ENCODE data around the gene NACC2. TPM values are rescaled to one million over a fixed set of nuclear protein-coding genes. Genes with fewer than 3 reads are reported as not detected.

NACC2 gene
- total and polyA plus RNA-seq, 2 donors (not counting 3 experiments of a cell fraction or from before 2014, with no cell fraction given), result 15.8 to 27.1 TPM

DNA sequence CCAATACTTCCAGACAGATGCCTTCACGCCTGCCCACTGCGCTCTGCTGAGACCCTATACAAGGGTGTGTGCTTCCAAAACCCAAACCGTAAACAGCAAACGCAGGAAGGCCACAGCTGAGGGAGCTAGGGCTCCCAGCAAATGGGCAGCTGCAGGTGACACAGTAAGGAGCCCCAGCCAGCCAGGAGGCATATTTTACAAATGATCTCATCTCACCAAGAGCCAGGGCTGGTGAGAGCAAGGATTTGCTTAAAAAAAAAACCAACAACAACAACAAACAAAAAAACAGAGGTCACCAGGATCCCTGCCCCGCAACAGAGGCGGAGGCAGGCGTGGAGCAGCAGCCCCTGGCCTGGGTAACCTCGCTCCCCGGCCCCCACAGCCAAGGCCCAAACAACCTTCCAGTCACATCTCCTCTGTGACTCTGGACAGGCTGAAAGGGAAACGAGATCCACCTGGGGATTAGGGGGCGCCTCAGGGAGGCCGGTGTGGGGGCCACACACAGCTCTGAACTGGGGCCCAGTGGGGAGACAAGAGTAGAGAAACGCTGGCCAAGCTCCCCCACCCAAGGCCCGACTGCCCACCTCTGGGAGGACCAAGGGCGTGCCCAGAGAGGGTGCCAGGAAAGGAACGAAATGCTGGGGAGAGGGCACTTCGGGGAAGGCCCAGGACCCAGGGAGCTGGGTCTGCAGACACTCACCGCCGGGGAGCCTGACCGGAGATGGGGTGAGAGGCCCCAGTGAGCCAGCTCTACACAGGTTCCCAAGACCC lies 3.3 kb downstream of the NACC2 start:
- no peaks in the 10 kb centered on the region for H4K20me1 ChIP-seq (replicated peaks; ENCODE audit: control insufficient read depth, extremely low read depth, insufficient read depth, low read length)
- DNase-seq (ENCODE audit: low read depth, low spot score), result no peak

More for the DNA sequence above, 3.3 kb downstream of the NACC2 start:
- no peaks in the 10 kb centered on the region for H3K27me3 ChIP-seq (ENCODE audit: control insufficient read depth in 2 of 2, insufficient read depth in 2 of 2, low read length in 2 of 2)
- H3K36me3 ChIP-seq (ENCODE audit: control insufficient read depth in 2 of 2, extremely low read depth in 1 of 2, insufficient read depth in 2 of 2, low read length in 2 of 2), result no peaks in the 10 kb centered on the region
- H3K9me1 ChIP-seq (replicated peaks; ENCODE audit: control insufficient read depth, extremely low read depth, insufficient read depth, low read length), result no peaks in the 10 kb centered on the region
- H3K4me2 ChIP-seq (ENCODE audit: insufficient read depth, low read length), result no peak overlapping the region
- H3K27ac ChIP-seq (ENCODE audit: insufficient read depth, low read depth, low read length), result no peak overlapping the region
- intact Hi-C loops (cut with micrococcal nuclease) (loop anchor here (5.0 kb wide), 1 partner anchor 1649 kb away; no protein-coding TSS in a partner anchor), dilution Hi-C loops (cut with MboI; ENCODE audit: extremely low pct_ligation_motif_present, low sequenced_read_pairs) (no loop called here)
- no peak overlapping the region for H3K9ac ChIP-seq (replicated peaks; ENCODE audit: extremely low read depth, insufficient read depth, low read length)
- no peak for FAIRE-seq
- ChIA-PET CTCF (interaction anchor here (0.7 to 4.4 kb wide), 3 partner anchors 10 to 124 kb away, joined by 5 to 148 read pairs (median 44); partner anchors contain the start of gene TMEM250), POLR2A (no interaction called here)
- no peaks in the 10 kb centered on the region for H3K9me3 ChIP-seq (replicated peaks; ENCODE audit: control insufficient read depth, insufficient read depth, low read length)
- BruUV-seq (replicated peaks), result no TSS peak
- H2AFZ ChIP-seq (ENCODE audit: low read depth, low read length), result no peak overlapping the region
- no peak overlapping the region for H3K4me3 ChIP-seq (replicated peaks in 1 of 3; ENCODE audit: insufficient read depth in 1 of 3, low read depth in 1 of 3, low read length in 3 of 3)
- TF ChIP-seq EZH2 (IDR thresholded peaks at IDR 0.05; ENCODE audit: borderline replicate concordance, low read depth, low read length, severe bottlenecking), result no peak
- TF ChIP-seq GATA2 (IDR thresholded peaks at IDR 0.05; ENCODE audit: insufficient read depth, insufficient read length, low read depth, low read length), result no peak
- no peak for TF ChIP-seq POLR2AphosphoS5 (IDR thresholded peaks at IDR 0.05; ENCODE audit: insufficient read depth, low read depth, low read length)
- TF ChIP-seq, protein P1, sequence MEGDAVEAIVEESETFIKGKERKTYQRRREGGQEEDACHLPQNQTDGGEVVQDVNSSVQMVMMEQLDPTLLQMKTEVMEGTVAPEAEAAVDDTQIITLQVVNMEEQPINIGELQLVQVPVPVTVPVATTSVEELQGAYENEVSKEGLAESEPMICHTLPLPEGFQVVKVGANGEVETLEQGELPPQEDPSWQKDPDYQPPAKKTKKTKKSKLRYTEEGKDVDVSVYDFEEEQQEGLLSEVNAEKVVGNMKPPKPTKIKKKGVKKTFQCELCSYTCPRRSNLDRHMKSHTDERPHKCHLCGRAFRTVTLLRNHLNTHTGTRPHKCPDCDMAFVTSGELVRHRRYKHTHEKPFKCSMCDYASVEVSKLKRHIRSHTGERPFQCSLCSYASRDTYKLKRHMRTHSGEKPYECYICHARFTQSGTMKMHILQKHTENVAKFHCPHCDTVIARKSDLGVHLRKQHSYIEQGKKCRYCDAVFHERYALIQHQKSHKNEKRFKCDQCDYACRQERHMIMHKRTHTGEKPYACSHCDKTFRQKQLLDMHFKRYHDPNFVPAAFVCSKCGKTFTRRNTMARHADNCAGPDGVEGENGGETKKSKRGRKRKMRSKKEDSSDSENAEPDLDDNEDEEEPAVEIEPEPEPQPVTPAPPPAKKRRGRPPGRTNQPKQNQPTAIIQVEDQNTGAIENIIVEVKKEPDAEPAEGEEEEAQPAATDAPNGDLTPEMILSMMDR (IDR thresholded peaks at IDR 0.05; ENCODE audit: extremely low read depth in 1 of 2, insufficient read depth in 1 of 2, low read depth in 1 of 2, low read length in 2 of 2), result no peak
- peaks cover 77% of the 10 kb centered on the region for H3K79me2 ChIP-seq (ENCODE audit: control insufficient read depth, insufficient read depth, low read length)
- H3K4me1 ChIP-seq (ENCODE audit: control insufficient read depth, extremely low read depth, insufficient read depth, low read length), result peaks cover 19% of the 10 kb centered on the region
